Neural cell (in vitro differentiated cells): ENCODE measurements around the gene PWWP2A. TPM values are rescaled to one million over a fixed set of nuclear protein-coding genes. Genes with fewer than 3 reads are reported as not detected.

Source experiments
- H2AFZ ChIP-seq: fragments of 200-600, 300-800 bp; sonication (generic), shearing (Covaris generic); 2 replicates; pipeline ENCODE4 v1.6.0; 2014; ENCODE audit warnings: low read depth, mild to moderate bottlenecking, antibody characterized with exemption, low read length, moderate library complexity
- H3F3A ChIP-seq: fragments of 200-600 bp; shearing (Covaris generic); 2 replicates; pipeline ENCODE4 v1.6.1; 2016; ENCODE audit warnings: mild to moderate bottlenecking, moderate library complexity, mixed read lengths, antibody characterized with exemption, low read length; ENCODE audit not compliant: insufficient read depth, poor library complexity, severe bottlenecking
- H3K27ac ChIP-seq: fragments of 200-600, 300-800 bp; sonication (generic), shearing (Covaris generic); 2 replicates; pipeline ENCODE4 v1.5.1; 2014; ENCODE audit warnings: mild to moderate bottlenecking, low read length, moderate library complexity
- H3K27me3 ChIP-seq: fragments of 300-800, 200-600 bp; sonication (generic), shearing (Covaris generic); 2 replicates; pipeline ENCODE4 v1.6.0; 2014; ENCODE audit warnings: mild to moderate bottlenecking, low read depth, low read length, moderate library complexity; ENCODE audit not compliant: insufficient read depth
- H3K36me3 ChIP-seq: fragments of 300-800, 200-600 bp; sonication (generic), shearing (Covaris generic); 2 replicates; pipeline ENCODE4 v1.5.1; 2014; ENCODE audit warnings: mild to moderate bottlenecking, antibody characterized with exemption, low read length, moderate library complexity; ENCODE audit not compliant: insufficient read depth
- H3K4me2 ChIP-seq: fragments of 300-800, 200-600 bp; sonication (generic), shearing (Covaris generic); 2 replicates; pipeline ENCODE4 v1.6.0; 2014; ENCODE audit warnings: mild to moderate bottlenecking, low read length
- H3K4me3 ChIP-seq: fragments of 300-800, 200-600 bp; sonication (generic), shearing (Covaris generic); 2 replicates; pipeline ENCODE4 v1.5.1; 2014; ENCODE audit warnings: mild to moderate bottlenecking, low read length, moderate library complexity
- H3K79me2 ChIP-seq: fragments of 200-600 bp; shearing (Covaris generic); replicated peaks from 2 replicates; pipeline ENCODE4 v1.6.0; 2014; ENCODE audit warnings: mild to moderate bottlenecking, low read length, moderate library complexity; ENCODE audit not compliant: insufficient read depth
- H3K9ac ChIP-seq: fragments of 300-800, 200-600 bp; sonication (generic), shearing (Covaris generic); 2 replicates; pipeline ENCODE4 v1.6.1; 2016; ENCODE audit warnings: mild to moderate bottlenecking, low read length, mixed read lengths
- H3K9me2 ChIP-seq: fragments of 200-600 bp; shearing (Covaris generic); 2 replicates; pipeline ENCODE4 v1.6.1; 2016; ENCODE audit warnings: mild to moderate bottlenecking, low read length, mixed read lengths; ENCODE audit not compliant: insufficient read depth
- H3K9me3 ChIP-seq: fragments of 200-600, 300-800 bp; sonication (generic), shearing (Covaris generic); 2 replicates; pipeline ENCODE4 v1.6.1; 2016; ENCODE audit warnings: mild to moderate bottlenecking, mixed run types, low read length, moderate library complexity, mixed read lengths
- H4K20me1 ChIP-seq: fragments of 200-600 bp; shearing (Covaris generic); 2 replicates; pipeline ENCODE4 v1.6.1; 2016; ENCODE audit warnings: mild to moderate bottlenecking, mixed run types; ENCODE audit not compliant: insufficient read depth
- CTCF ChIP-seq: fragments of 450-650 bp; IDR thresholded peaks from 2 replicates; pipeline ENCODE4 v1.5.1; 2014; ENCODE audit warnings: antibody characterized with exemption, mild to moderate bottlenecking, moderate library complexity; ENCODE audit not compliant: poor library complexity, severe bottlenecking
- EP300 ChIP-seq: fragments of 450-650 bp; conservative IDR thresholded peaks from 2 replicates; pipeline ENCODE4 v1.6.1; 2014; ENCODE audit warnings: antibody characterized with exemption, mild to moderate bottlenecking, moderate library complexity; ENCODE audit not compliant: poor library complexity, severe bottlenecking
- EZH2 ChIP-seq: fragments of 200-600, 300-800 bp; shearing (Covaris generic), sonication (generic); IDR thresholded peaks from 2 replicates; pipeline ENCODE4 v1.6.1; 2014; ENCODE audit warnings: antibody characterized with exemption, low read length, borderline replicate concordance, mild to moderate bottlenecking; ENCODE audit not compliant: insufficient read depth, poor library complexity, severe bottlenecking
- MXI1 ChIP-seq: fragments of 450-650 bp; conservative IDR thresholded peaks from 2 replicates; pipeline ENCODE4 v1.6.1; 2014; ENCODE audit warnings: antibody characterized with exemption, mild to moderate bottlenecking; ENCODE audit not compliant: poor library complexity, severe bottlenecking
- POLR2AphosphoS5 ChIP-seq: IDR thresholded peaks from 2 replicates; pipeline ENCODE4 v1.6.1; 2012
- RAD21 ChIP-seq: fragments of 450-650 bp; conservative IDR thresholded peaks from 2 replicates; pipeline ENCODE4 v1.6.1; 2014; ENCODE audit warnings: antibody characterized with exemption, mild to moderate bottlenecking, moderate library complexity
- REST ChIP-seq: IDR thresholded peaks from 2 replicates; pipeline ENCODE4 v1.6.1; 2012; ENCODE audit warnings: borderline replicate concordance
- SMC3 ChIP-seq: fragments of 450-650 bp; conservative IDR thresholded peaks from 2 replicates; pipeline ENCODE4 v1.6.1; 2014; ENCODE audit warnings: antibody characterized with exemption, mild to moderate bottlenecking, moderate library complexity; ENCODE audit not compliant: poor library complexity
- TAF1 ChIP-seq: IDR thresholded peaks from 2 replicates; pipeline ENCODE4 v1.6.1; 2012; ENCODE audit warnings: low read depth
- polyA plus RNA-seq: library from polyadenylated mRNA; depleted of rRNA; stranded (reverse); fragments of >200 nt; gene quantifications from 2 replicates; pipeline ENCODE4 v1.2.3, GENCODE V29; 2014

Gene PWWP2A
- polyA plus RNA-seq, 1 donor from 2014 or later: 37.2 TPM

GRCh38 chr5:160064995-160065614 is 54.1 kb downstream of the PWWP2A start:
- Histone ChIP-seq H2AFZ (no peak overlapping the region), H3K4me3 (no peak overlapping the region), H3K79me2 (no peaks in the 10 kb centered on the region), H3K36me3 (peaks cover 13% of the 10 kb centered on the region), H3K27me3 (no peaks in the 10 kb centered on the region), H3K9me3 (no peaks in the 10 kb centered on the region), H3K9ac (no peak overlapping the region), H3K27ac (no peak overlapping the region), H3F3A (no peaks in the 10 kb centered on the region), H3K9me2 (no peaks in the 10 kb centered on the region), H3K4me2 (no peak overlapping the region), H4K20me1 (no peaks in the 10 kb centered on the region)
- TF ChIP-seq MXI1 (no peak), EZH2 (no peak), RAD21 (no peak)

DNA sequence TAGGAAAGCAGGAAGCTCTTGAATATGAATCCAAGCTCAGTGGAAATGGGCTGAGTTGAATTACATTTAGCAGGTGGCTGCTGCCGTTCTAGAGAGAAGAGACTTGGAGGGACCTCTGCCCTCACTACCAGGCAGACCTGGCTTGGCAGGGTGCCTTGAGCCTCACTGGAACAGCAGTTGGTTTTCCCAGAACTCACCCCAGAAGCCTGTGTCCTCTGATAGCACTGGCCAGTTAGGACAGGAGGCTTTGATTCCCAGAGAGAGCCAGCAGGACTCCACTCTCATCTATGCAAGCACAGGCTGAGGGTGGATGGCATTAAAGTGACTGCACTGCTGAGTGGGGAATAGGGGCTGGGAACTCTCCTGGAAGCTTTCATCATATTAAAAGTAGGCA is 54.8 kb downstream of the PWWP2A start:
- Histone ChIP-seq H3F3A (no peaks in the 10 kb centered on the region), H3K4me3 (no peak overlapping the region), H3K79me2 (no peaks in the 10 kb centered on the region), H3K27ac (no peak overlapping the region), H3K36me3 (peaks cover 13% of the 10 kb centered on the region), H3K4me2 (no peak overlapping the region), H3K9me2 (no peaks in the 10 kb centered on the region), H3K9me3 (no peaks in the 10 kb centered on the region), H3K9ac (no peak overlapping the region), H3K27me3 (no peaks in the 10 kb centered on the region), H4K20me1 (no peaks in the 10 kb centered on the region), H2AFZ (no peak overlapping the region)
- no peak for TF ChIP-seq RAD21
- TF ChIP-seq TAF1: no peak

GRCh38 chr5:160061770-160062169 is 57.5 kb downstream of the PWWP2A start:
- TF ChIP-seq TAF1: no peak
- no peak for TF ChIP-seq SMC3
- Histone ChIP-seq H3K27me3 (no peaks in the 10 kb centered on the region), H4K20me1 (no peaks in the 10 kb centered on the region), H3K36me3 (peaks cover 13% of the 10 kb centered on the region), H3K4me3 (no peak overlapping the region), H3K79me2 (no peaks in the 10 kb centered on the region), H3K27ac (no peak overlapping the region), H3F3A (no peaks in the 10 kb centered on the region), H2AFZ (no peak overlapping the region), H3K9me3 (no peaks in the 10 kb centered on the region), H3K9me2 (no peaks in the 10 kb centered on the region), H3K4me2 (no peak overlapping the region), H3K9ac (no peak overlapping the region)

DNA sequence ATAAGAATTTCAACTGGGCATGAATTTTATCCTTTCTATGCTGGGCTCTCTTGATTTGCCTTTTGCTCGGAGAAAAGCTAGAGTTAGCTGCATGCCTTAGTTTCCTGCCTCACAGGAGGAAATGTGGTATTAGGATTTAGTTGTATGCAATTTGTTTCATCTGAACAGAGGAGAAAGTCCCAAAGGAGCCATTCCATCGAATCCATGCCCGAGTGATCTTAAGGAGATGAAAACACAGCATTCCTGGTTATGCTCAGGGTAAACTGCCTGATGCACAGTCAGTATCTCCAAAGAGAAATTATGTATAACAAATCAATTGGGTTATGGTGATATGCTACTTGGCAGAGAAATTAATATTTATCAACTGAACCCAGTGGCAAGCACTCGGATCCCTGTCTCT is 59.2 kb downstream of the PWWP2A start:
- no peak overlapping the region for H3K27ac ChIP-seq
- no peaks in the 10 kb centered on the region for H3K27me3 ChIP-seq
- TF ChIP-seq TAF1 (no peak), REST (no peak), SMC3 (no peak), MXI1 (no peak), EP300 (no peak), EZH2 (no peak), POLR2AphosphoS5 (no peak), CTCF (no peak), RAD21 (no peak)
- H3K4me2 ChIP-seq: no peak overlapping the region
- H4K20me1 ChIP-seq: no peaks in the 10 kb centered on the region
- H3K79me2 ChIP-seq: no peaks in the 10 kb centered on the region
- peaks cover 2% of the 10 kb centered on the region for H3K36me3 ChIP-seq
- no peaks in the 10 kb centered on the region for H3K9me2 ChIP-seq
- H3K9ac ChIP-seq: no peak overlapping the region
- H3K9me3 ChIP-seq: no peaks in the 10 kb centered on the region
- H3K4me3 ChIP-seq: no peak overlapping the region
- H3F3A ChIP-seq: no peaks in the 10 kb centered on the region
- H2AFZ ChIP-seq: no peak overlapping the region
